Fibroblast of lung (primary cell): ENCODE measurements around the gene GABRR2. TPM values are rescaled to one million over a fixed set of nuclear protein-coding genes. Genes with fewer than 3 reads are reported as not detected.

Experiments used
- DNase-seq, 2 donors: peaks; one replicate each; pipeline versions ENCODE4 v3.0.0 to v3.0.0-alpha.2; 2010; ENCODE audit warnings: low read depth in 2 of 2
- H2AFZ ChIP-seq: 2 replicates; pipeline ENCODE4 v1.5.1; 2012; ENCODE audit warnings: low read length, control low read depth, inconsistent platforms
- H3K27ac ChIP-seq: 2 replicates; pipeline ENCODE4 v1.5.1; 2011; ENCODE audit warnings: low read length, control low read depth; ENCODE audit not compliant: insufficient read depth
- H3K27me3 ChIP-seq: 2 replicates; pipeline ENCODE4 v1.5.1; 2011; ENCODE audit warnings: mild to moderate bottlenecking, low read length; ENCODE audit not compliant: control insufficient read depth, insufficient read depth
- H3K36me3 ChIP-seq: 2 replicates; pipeline ENCODE4 v1.5.1; 2011; ENCODE audit warnings: low read length; ENCODE audit not compliant: control insufficient read depth, insufficient read depth
- H3K4me1 ChIP-seq: 2 replicates; pipeline ENCODE4 v1.5.1; 2011; ENCODE audit warnings: low read length; ENCODE audit not compliant: control insufficient read depth, insufficient read depth; ENCODE audit errors: extremely low read depth
- H3K4me2 ChIP-seq: 2 replicates; pipeline ENCODE4 v1.5.1; 2011; ENCODE audit warnings: low read length, control low read depth; ENCODE audit not compliant: insufficient read depth; ENCODE audit errors: extremely low read depth
- H3K4me3 ChIP-seq, 4 experiments: fragments of 200-600 bp in 1 of 4; sonication (generic) in 1 of 4; replicated peaks in 1 of 4; 2 replicates each; pipeline ENCODE4 v1.5.1; 2011 to 2016; ENCODE audit warnings: low read length in 4 of 4, low read depth in 3 of 4, mild to moderate bottlenecking in 3 of 4, control low read depth in 2 of 4, inconsistent platforms in 1 of 4, mixed read lengths in 1 of 4; ENCODE audit not compliant: insufficient read depth in 1 of 4; ENCODE audit errors: control extremely low read depth in 1 of 4
- H3K79me2 ChIP-seq: 2 replicates; pipeline ENCODE4 v1.5.1; 2012; ENCODE audit warnings: mild to moderate bottlenecking, low read length, inconsistent platforms; ENCODE audit not compliant: control insufficient read depth, insufficient read depth
- H3K9ac ChIP-seq: 2 replicates; pipeline ENCODE4 v1.5.1; 2011; ENCODE audit warnings: mild to moderate bottlenecking, low read length, control low read depth; ENCODE audit not compliant: insufficient read depth
- H3K9me3 ChIP-seq: 2 replicates; pipeline ENCODE4 v1.5.1; 2012; ENCODE audit warnings: low read depth, low read length; ENCODE audit not compliant: control insufficient read depth, insufficient read depth
- H4K20me1 ChIP-seq: 2 replicates; pipeline ENCODE4 v1.5.1; 2011; ENCODE audit warnings: low read length; ENCODE audit not compliant: control insufficient read depth, insufficient read depth; ENCODE audit errors: extremely low read depth
- CTCF ChIP-seq, 2 donors: IDR thresholded peaks in 1 of 2; conservative IDR thresholded peaks in 1 of 2; 1 replicate in 1 of 2; 2 replicates in 1 of 2; pipeline ENCODE4 v1.5.1; 2011 to 2012; ENCODE audit warnings: low read length in 2 of 2, control low read depth in 1 of 2, inconsistent platforms in 1 of 2, low read depth in 1 of 2, mild to moderate bottlenecking in 1 of 2
- EZH2 ChIP-seq: IDR thresholded peaks from 2 replicates; pipeline ENCODE4 v1.5.1; 2012; ENCODE audit warnings: low read length, control low read depth, mild to moderate bottlenecking; ENCODE audit errors: missing control alignments
- polyA plus RNA-seq, 2 donors: library from polyadenylated mRNA; depleted of rRNA in 1 of 2; stranded (reverse) in 1 of 2; unstranded in 1 of 2; fragments of >200 nt; gene quantifications; 2 replicates each; pipeline ENCODE4 v1.2.1, GENCODE V29; 2011 to 2012; ENCODE audit warnings: missing spikeins in 1 of 2
- total RNA-seq: library from RNA; depleted of rRNA; stranded (reverse); fragments of >200 nt; gene quantifications from 2 replicates; pipeline ENCODE4 v1.2.1, GENCODE V29; 2014

Gene GABRR2
- total and polyA plus RNA-seq, 2 donors (not counting 1 experiment from before 2014, with no cell fraction given): 0.05 to 0.17 TPM

GRCh38 chr6:89346433-89346832 lies 31.3 kb upstream of the GABRR2 start:
- Histone ChIP-seq H4K20me1 (no peaks in the 10 kb centered on the region), H3K4me2 (no peak overlapping the region), H3K4me1 (no peaks in the 10 kb centered on the region)

GRCh38 chr6:89339565-89339964 lies 24.5 kb upstream of the GABRR2 start:
- peaks cover 3% of the 10 kb centered on the region for H3K4me1 ChIP-seq
- no peaks in the 10 kb centered on the region for H3K27me3 ChIP-seq
- H2AFZ ChIP-seq: no peak overlapping the region
- H3K4me2 ChIP-seq: no peak overlapping the region
- DNase-seq: no peak
- H3K9ac ChIP-seq: no peak overlapping the region
- TF ChIP-seq EZH2 (no peak), CTCF (conservative IDR thresholded peaks at IDR 0.05 in 1 of 2, IDR thresholded peaks at IDR 0.05 in 1 of 2; ENCODE audit: low read depth in 1 of 2, low read length in 2 of 2) (no peak)
- no peaks in the 10 kb centered on the region for H3K9me3 ChIP-seq
- no peak overlapping the region for H3K4me3 ChIP-seq
- peaks cover 4% of the 10 kb centered on the region for H3K36me3 ChIP-seq
- H4K20me1 ChIP-seq: no peaks in the 10 kb centered on the region
- no peak overlapping the region for H3K27ac ChIP-seq
- H3K79me2 ChIP-seq: peaks cover 8% of the 10 kb centered on the region

More at GRCh38 chr6:89346433-89346832, 31.3 kb upstream of the GABRR2 start:
- Histone ChIP-seq H3K27me3 (no peaks in the 10 kb centered on the region), H3K9me3 (no peaks in the 10 kb centered on the region), H3K9ac (no peak overlapping the region), H2AFZ (no peak overlapping the region), H3K79me2 (peaks cover 65% of the 10 kb centered on the region), H3K27ac (no peak overlapping the region), H3K36me3 (no peaks in the 10 kb centered on the region), H3K4me3 (no peak overlapping the region)
- peak in 1 of 2 donors; percentile 42 for DNase-seq
- TF ChIP-seq EZH2 (no peak), CTCF (conservative IDR thresholded peaks at IDR 0.05 in 1 of 2, IDR thresholded peaks at IDR 0.05 in 1 of 2; ENCODE audit: low read depth in 1 of 2, low read length in 2 of 2) (no peak)

- Histone ChIP-seq H3K9me3 (no peaks in the 10 kb centered on the region), H3K79me2 (no peaks in the 10 kb centered on the region), H3K27me3 (no peaks in the 10 kb centered on the region), H3K4me1 (peaks cover 3% of the 10 kb centered on the region), H2AFZ (no peak overlapping the region), H3K4me2 (no peak overlapping the region), H3K9ac (no peak overlapping the region), H3K4me3 (no peak overlapping the region), H3K36me3 (peaks cover 4% of the 10 kb centered on the region), H3K27ac (no peak overlapping the region), H4K20me1 (no peaks in the 10 kb centered on the region)
- no peak for TF ChIP-seq CTCF (conservative IDR thresholded peaks at IDR 0.05 in 1 of 2, IDR thresholded peaks at IDR 0.05 in 1 of 2; ENCODE audit: low read depth in 1 of 2, low read length in 2 of 2)
- TF ChIP-seq EZH2: no peak
- no peak for DNase-seq
Measured at GRCh38 chr6:89335164-89335563, 20.1 kb upstream of the GABRR2 start.
